HEK293 (cell line): Measurements from ENCODE around the gene OR1F1.

Source experiments
- GFI1B ChIP-seq: fragments of 450-650 bp; formaldehyde crosslinking; IDR thresholded peaks from 2 replicates; pipeline ENCODE4 v1.5.1; 2016; ENCODE audit warnings: missing biosample characterization, missing genetic modification characterization
- INSM2 ChIP-seq: fragments of 450-650 bp; formaldehyde crosslinking; IDR thresholded peaks from 2 replicates; pipeline ENCODE4 v1.5.1; 2016; ENCODE audit warnings: missing biosample characterization, missing genetic modification characterization
- KLF10 ChIP-seq: fragments of 450-650 bp; IDR thresholded peaks from 2 replicates; pipeline ENCODE4 v1.5.1; 2018; ENCODE audit warnings: missing biosample characterization, mild to moderate bottlenecking, missing genetic modification characterization
- KLF8 ChIP-seq: fragments of 450-650 bp; formaldehyde crosslinking; IDR thresholded peaks from 2 replicates; pipeline ENCODE4 v1.5.1; 2016; ENCODE audit warnings: missing biosample characterization, missing genetic modification characterization
- SP3 ChIP-seq: fragments of 450-650 bp; formaldehyde crosslinking; IDR thresholded peaks from 2 replicates; pipeline ENCODE4 v1.5.1; 2016; ENCODE audit warnings: missing biosample characterization, missing genetic modification characterization
- ZBTB17 ChIP-seq: fragments of 450-650 bp; formaldehyde crosslinking; IDR thresholded peaks from 2 replicates; pipeline ENCODE4 v1.5.1; 2016; ENCODE audit warnings: missing biosample characterization, missing genetic modification characterization
- ZBTB8A ChIP-seq: fragments of 450-650 bp; formaldehyde crosslinking; IDR thresholded peaks from 2 replicates; pipeline ENCODE4 v1.5.1; 2016; ENCODE audit warnings: missing biosample characterization, missing genetic modification characterization
- ZFP37 ChIP-seq: fragments of 450-650 bp; formaldehyde crosslinking; IDR thresholded peaks from 2 replicates; pipeline ENCODE4 v1.5.1; 2016; ENCODE audit warnings: missing biosample characterization, missing genetic modification characterization
- ZNF16 ChIP-seq: fragments of 450-650 bp; formaldehyde crosslinking; IDR thresholded peaks from 2 replicates; pipeline ENCODE4 v1.5.1; 2016; ENCODE audit warnings: low read depth, missing biosample characterization, missing genetic modification characterization
- ZNF174 ChIP-seq: fragments of 450-650 bp; formaldehyde crosslinking; IDR thresholded peaks from 2 replicates; pipeline ENCODE4 v1.5.0; 2017; ENCODE audit warnings: missing biosample characterization, mild to moderate bottlenecking, missing genetic modification characterization
- ZNF19 ChIP-seq: fragments of 450-650 bp; formaldehyde crosslinking; IDR thresholded peaks from 2 replicates; pipeline ENCODE4; 2016; ENCODE audit warnings: missing biosample characterization, missing genetic modification characterization, low read depth
- ZNF221 ChIP-seq: fragments of 450-650 bp; formaldehyde crosslinking; IDR thresholded peaks from 2 replicates; pipeline ENCODE4 v1.5.1; 2017; ENCODE audit warnings: missing biosample characterization, missing genetic modification characterization, borderline replicate concordance
- ZNF23 ChIP-seq: fragments of 450-650 bp; formaldehyde crosslinking; IDR thresholded peaks from 2 replicates; pipeline ENCODE4 v1.5.1; 2016; ENCODE audit warnings: missing biosample characterization, missing genetic modification characterization, borderline replicate concordance
- ZNF311 ChIP-seq: fragments of 450-650 bp; formaldehyde crosslinking; IDR thresholded peaks from 2 replicates; pipeline ENCODE4 v1.5.1; 2017; ENCODE audit warnings: missing biosample characterization, missing genetic modification characterization, borderline replicate concordance
- ZNF335 ChIP-seq: fragments of 450-650 bp; formaldehyde crosslinking; conservative IDR thresholded peaks from 2 replicates; pipeline ENCODE4 v1.5.1; 2016; ENCODE audit warnings: missing biosample characterization, missing genetic modification characterization
- ZNF341 ChIP-seq: fragments of 450-650 bp; formaldehyde crosslinking; IDR thresholded peaks from 2 replicates; pipeline ENCODE4; 2016; ENCODE audit warnings: low read depth, missing biosample characterization, missing genetic modification characterization
- ZNF473 ChIP-seq: fragments of 450-650 bp; formaldehyde crosslinking; IDR thresholded peaks from 2 replicates; pipeline ENCODE4 v1.5.1; 2017; ENCODE audit warnings: missing biosample characterization, missing genetic modification characterization
- ZNF501 ChIP-seq: fragments of 450-650 bp; formaldehyde crosslinking; IDR thresholded peaks from 2 replicates; pipeline ENCODE4 v1.5.1; 2016; ENCODE audit warnings: missing biosample characterization, missing genetic modification characterization
- ZNF514 ChIP-seq: fragments of 450-650 bp; formaldehyde crosslinking; IDR thresholded peaks from 2 replicates; pipeline ENCODE4 v1.5.1; 2016; ENCODE audit warnings: missing biosample characterization, missing genetic modification characterization
- ZNF544 ChIP-seq: fragments of 450-650 bp; formaldehyde crosslinking; IDR thresholded peaks from 2 replicates; pipeline ENCODE4 v1.5.0; 2017; ENCODE audit warnings: missing biosample characterization, missing genetic modification characterization
- ZNF548 ChIP-seq: fragments of 450-650 bp; formaldehyde crosslinking; IDR thresholded peaks from 2 replicates; pipeline ENCODE4 v1.5.1; 2016; ENCODE audit warnings: missing biosample characterization, missing genetic modification characterization
- ZNF629 ChIP-seq: fragments of 450-650 bp; formaldehyde crosslinking; IDR thresholded peaks from 2 replicates; pipeline ENCODE4 v1.5.1; 2017; ENCODE audit warnings: missing biosample characterization, missing genetic modification characterization
- ZNF660 ChIP-seq: fragments of 450-650 bp; IDR thresholded peaks from 2 replicates; pipeline ENCODE4 v1.5.1; 2018; ENCODE audit warnings: missing biosample characterization, mild to moderate bottlenecking, missing genetic modification characterization
- ZNF664 ChIP-seq: fragments of 450-650 bp; formaldehyde crosslinking; IDR thresholded peaks from 2 replicates; pipeline ENCODE4 v1.5.1; 2016; ENCODE audit warnings: missing biosample characterization, missing genetic modification characterization
- ZNF843 ChIP-seq: fragments of 450-650 bp; formaldehyde crosslinking; IDR thresholded peaks from 2 replicates; pipeline ENCODE4 v1.5.1; 2016; ENCODE audit warnings: missing biosample characterization, missing genetic modification characterization
- TF ChIP-seq, protein P1 (sequence below): fragments of 450-650 bp; formaldehyde crosslinking; IDR thresholded peaks from 2 replicates; pipeline ENCODE4 v1.5.1; 2016; ENCODE audit warnings: missing biosample characterization, missing genetic modification characterization
- TF ChIP-seq, protein P2 (sequence below): fragments of 450-650 bp; formaldehyde crosslinking; IDR thresholded peaks from 2 replicates; pipeline ENCODE4 v1.5.1; 2016; ENCODE audit warnings: missing biosample characterization, missing genetic modification characterization
- TF ChIP-seq, protein P3 (sequence below): fragments of 450-650 bp; formaldehyde crosslinking; IDR thresholded peaks from 2 replicates; pipeline ENCODE4 v1.5.1; 2016; ENCODE audit warnings: missing biosample characterization, missing genetic modification characterization, low read depth

OR1F1 gene

GRCh38 chr16:3187798-3188674 is at the start of gene OR1F1 (continued):
- TF ChIP-seq, protein P1, sequence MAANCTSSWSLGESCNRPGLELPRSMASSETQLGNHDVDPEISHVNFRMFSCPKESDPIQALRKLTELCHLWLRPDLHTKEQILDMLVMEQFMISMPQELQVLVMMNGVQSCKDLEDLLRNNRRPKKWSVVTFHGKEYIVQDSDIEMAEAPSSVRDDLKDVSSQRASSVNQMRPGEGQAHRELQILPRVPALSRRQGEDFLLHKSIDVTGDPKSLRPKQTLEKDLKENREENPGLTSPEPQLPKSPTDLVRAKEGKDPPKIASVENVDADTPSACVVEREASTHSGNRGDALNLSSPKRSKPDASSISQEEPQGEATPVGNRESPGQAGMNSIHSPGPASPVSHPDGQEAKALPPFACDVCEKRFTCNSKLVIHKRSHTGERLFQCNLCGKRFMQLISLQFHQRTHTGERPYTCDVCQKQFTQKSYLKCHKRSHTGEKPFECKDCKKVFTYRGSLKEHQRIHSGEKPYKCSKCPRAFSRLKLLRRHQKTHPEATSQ (tag by site-specific recombination) = peak; percentile 45; the same call in 1 of the 2 replicates
- TF ChIP-seq ZNF341 (tag by site-specific recombination) (peak; percentile 95), KLF8 (tag by site-specific recombination) (peak; percentile 81), ZNF23 (no peak), ZNF664 (tag by site-specific recombination) (peak; percentile 64; the same call in 1 of the 2 replicates), ZNF16 (tag by site-specific recombination) (no peak), INSM2 (tag by site-specific recombination) (0 out of 2 replicates have a peak, but pooled peaks have one; percentile 19), ZFP37 (tag by site-specific recombination) (no peak), ZNF514 (no peak), ZNF501 (tag by site-specific recombination) (no peak), ZNF544 (tag by site-specific recombination) (no peak), ZNF473 (tag by site-specific recombination) (no peak), SP3 (tag by site-specific recombination) (peak; percentile 68), ZNF843 (tag by site-specific recombination) (peak; percentile 69), ZBTB17 (tag by site-specific recombination) (peak; percentile 85), ZNF221 (tag by site-specific recombination) (no peak), ZNF548 (tag by site-specific recombination) (no peak), ZNF174 (no peak), ZNF19 (tag by site-specific recombination) (no peak), KLF10 (tag by site-specific recombination) (peak; percentile 75), ZNF660 (tag by site-specific recombination) (peak; percentile 98), ZNF335 (tag by site-specific recombination) (peak; percentile 86), ZNF311 (no peak), ZNF629 (tag by site-specific recombination) (peak; percentile 97), ZBTB8A (tag by site-specific recombination) (peak; percentile 78), GFI1B (tag by site-specific recombination) (0 out of 2 replicates have a peak, but pooled peaks have one; percentile 57)
- TF ChIP-seq, protein P2, sequence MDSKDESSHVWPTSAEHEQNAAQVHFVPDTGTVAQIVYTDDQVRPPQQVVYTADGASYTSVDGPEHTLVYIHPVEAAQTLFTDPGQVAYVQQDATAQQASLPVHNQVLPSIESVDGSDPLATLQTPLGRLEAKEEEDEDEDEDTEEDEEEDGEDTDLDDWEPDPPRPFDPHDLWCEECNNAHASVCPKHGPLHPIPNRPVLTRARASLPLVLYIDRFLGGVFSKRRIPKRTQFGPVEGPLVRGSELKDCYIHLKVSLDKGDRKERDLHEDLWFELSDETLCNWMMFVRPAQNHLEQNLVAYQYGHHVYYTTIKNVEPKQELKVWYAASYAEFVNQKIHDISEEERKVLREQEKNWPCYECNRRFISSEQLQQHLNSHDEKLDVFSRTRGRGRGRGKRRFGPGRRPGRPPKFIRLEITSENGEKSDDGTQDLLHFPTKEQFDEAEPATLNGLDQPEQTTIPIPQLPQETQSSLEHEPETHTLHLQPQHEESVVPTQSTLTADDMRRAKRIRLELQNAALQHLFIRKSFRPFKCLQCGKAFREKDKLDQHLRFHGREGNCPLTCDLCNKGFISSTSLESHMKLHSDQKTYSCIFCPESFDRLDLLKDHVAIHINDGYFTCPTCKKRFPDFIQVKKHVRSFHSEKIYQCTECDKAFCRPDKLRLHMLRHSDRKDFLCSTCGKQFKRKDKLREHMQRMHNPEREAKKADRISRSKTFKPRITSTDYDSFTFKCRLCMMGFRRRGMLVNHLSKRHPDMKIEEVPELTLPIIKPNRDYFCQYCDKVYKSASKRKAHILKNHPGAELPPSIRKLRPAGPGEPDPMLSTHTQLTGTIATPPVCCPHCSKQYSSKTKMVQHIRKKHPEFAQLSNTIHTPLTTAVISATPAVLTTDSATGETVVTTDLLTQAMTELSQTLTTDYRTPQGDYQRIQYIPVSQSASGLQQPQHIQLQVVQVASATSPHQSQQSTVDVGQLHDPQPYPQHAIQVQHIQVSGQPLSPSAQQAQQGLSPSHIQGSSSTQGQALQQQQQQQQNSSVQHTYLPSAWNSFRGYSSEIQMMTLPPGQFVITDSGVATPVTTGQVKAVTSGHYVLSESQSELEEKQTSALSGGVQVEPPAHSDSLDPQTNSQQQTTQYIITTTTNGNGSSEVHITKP (tag by site-specific recombination) = peak; percentile 43; the same call in 1 of the 2 replicates
- TF ChIP-seq, protein P3, sequence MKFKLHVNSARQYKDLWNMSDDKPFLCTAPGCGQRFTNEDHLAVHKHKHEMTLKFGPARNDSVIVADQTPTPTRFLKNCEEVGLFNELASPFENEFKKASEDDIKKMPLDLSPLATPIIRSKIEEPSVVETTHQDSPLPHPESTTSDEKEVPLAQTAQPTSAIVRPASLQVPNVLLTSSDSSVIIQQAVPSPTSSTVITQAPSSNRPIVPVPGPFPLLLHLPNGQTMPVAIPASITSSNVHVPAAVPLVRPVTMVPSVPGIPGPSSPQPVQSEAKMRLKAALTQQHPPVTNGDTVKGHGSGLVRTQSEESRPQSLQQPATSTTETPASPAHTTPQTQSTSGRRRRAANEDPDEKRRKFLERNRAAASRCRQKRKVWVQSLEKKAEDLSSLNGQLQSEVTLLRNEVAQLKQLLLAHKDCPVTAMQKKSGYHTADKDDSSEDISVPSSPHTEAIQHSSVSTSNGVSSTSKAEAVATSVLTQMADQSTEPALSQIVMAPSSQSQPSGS (tag by site-specific recombination) = no peak
